GM18870 (cell line): ENCODE results near the gene ANKFY1.
A peak's percentile ranks its signal among the peaks of the same experiment; 100 is the strongest.

Experiments used
- ATAC-seq: cut with Tn5 transposase; IDR thresholded peaks from one replicate; pipeline ENCODE4 v1.9.1; 2021; ENCODE audit warnings: moderate library complexity; ENCODE audit not compliant: unreplicated experiment

ANKFY1 gene

GRCh38 chr17:4263282-4264215, at the start of gene ANKFY1:
ANKFY1 (minus strand) TSS chr17:4263979; CDS start chr17:4263941, 38 bp downstream.
- peak; percentile 55 for ATAC-seq

- ATAC-seq: no peak
Measured at GRCh38 chr17:4310354-4311060, 46.7 kb upstream of the ANKFY1 start.

GRCh38 chr17:4309897-4310296, 46.1 kb upstream of the ANKFY1 start:
- ATAC-seq: no peak

GRCh38 chr17:4307179-4307930, 43.6 kb upstream of the ANKFY1 start:
- no peak for ATAC-seq

- no peak for ATAC-seq
Measured at GRCh38 chr17:4305224-4305623, 41.4 kb upstream of the ANKFY1 start.

- ATAC-seq: no peak
Measured at GRCh38 chr17:4304417-4305027, 40.7 kb upstream of the ANKFY1 start.

- ATAC-seq: no peak
Measured at GRCh38 chr17:4301066-4301465, 37.3 kb upstream of the ANKFY1 start.

- no peak for ATAC-seq
Measured at GRCh38 chr17:4297351-4297750, 33.6 kb upstream of the ANKFY1 start.

GRCh38 chr17:4295686-4296085, 31.9 kb upstream of the ANKFY1 start:
- ATAC-seq: no peak

- no peak for ATAC-seq
Measured at GRCh38 chr17:4293572-4293971, 29.8 kb upstream of the ANKFY1 start.

- ATAC-seq: no peak
Measured at GRCh38 chr17:4287710-4288109, 23.9 kb upstream of the ANKFY1 start.

- no peak for ATAC-seq
Measured at GRCh38 chr17:4276514-4276913, 12.7 kb upstream of the ANKFY1 start.

- no peak for ATAC-seq
Measured at GRCh38 chr17:4272972-4273368, 9.2 kb upstream of the ANKFY1 start.

GRCh38 chr17:4272213-4272971, 8.6 kb upstream of the ANKFY1 start:
- ATAC-seq: no peak

GRCh38 chr17:4270736-4271135, 7.0 kb upstream of the ANKFY1 start:
- no peak for ATAC-seq

- no peak for ATAC-seq
Measured at GRCh38 chr17:4269915-4270314, 6.1 kb upstream of the ANKFY1 start.

- ATAC-seq: no peak
Measured at GRCh38 chr17:4267402-4267801, 3.6 kb upstream of the ANKFY1 start.

- no peak for ATAC-seq
Measured at GRCh38 chr17:4266550-4266949, 2.8 kb upstream of the ANKFY1 start.

GRCh38 chr17:4262703-4263102, 1.1 kb downstream of the ANKFY1 start:
- no peak for ATAC-seq

GRCh38 chr17:4261452-4261851, 2.3 kb downstream of the ANKFY1 start:
- no peak for ATAC-seq
